ENCODE data around the gene CD79A.
"Not testable (repeated sequence)": the region's sequence is repeated elsewhere in the genome, so short reads cannot be mapped to it uniquely, and the experiment has no call there.

The CD79A gene

DNA sequence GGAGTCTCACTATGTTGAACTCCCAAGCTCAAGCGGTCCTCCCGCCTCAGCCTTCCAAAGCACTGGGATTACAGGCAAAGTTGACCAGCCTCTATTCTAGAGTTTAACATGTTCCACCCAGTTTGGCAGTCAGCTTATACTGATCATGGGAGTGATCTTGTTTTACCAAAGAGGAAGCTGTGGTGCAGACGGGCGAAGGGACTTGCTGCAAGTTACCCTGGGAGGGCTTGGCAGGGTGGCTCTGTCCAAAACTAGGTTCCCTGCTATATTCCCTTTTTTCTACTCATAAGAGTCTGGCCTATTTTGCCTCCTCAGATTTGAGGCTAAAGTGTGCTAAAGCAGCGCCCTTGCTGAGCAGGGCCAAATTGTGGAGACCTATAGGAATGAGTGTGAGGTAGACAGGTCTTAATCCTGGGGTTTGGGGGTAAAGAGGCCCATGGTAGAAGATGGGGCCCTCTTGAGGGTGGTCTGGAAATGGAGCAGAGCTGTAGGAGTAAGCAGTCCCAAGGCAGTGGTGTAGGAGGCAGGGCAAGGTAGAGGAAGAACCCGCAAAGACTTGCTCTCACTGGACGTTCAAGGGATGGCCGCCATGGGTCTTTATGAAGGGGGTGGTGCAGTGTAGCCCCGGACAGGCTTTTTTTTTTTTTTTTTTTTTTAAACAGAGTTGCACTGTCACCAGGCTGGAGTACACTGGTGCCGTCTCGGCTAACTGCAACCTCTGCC lies 13.7 kb upstream of the CD79A start:
- DNase-seq: no peak

DNA sequence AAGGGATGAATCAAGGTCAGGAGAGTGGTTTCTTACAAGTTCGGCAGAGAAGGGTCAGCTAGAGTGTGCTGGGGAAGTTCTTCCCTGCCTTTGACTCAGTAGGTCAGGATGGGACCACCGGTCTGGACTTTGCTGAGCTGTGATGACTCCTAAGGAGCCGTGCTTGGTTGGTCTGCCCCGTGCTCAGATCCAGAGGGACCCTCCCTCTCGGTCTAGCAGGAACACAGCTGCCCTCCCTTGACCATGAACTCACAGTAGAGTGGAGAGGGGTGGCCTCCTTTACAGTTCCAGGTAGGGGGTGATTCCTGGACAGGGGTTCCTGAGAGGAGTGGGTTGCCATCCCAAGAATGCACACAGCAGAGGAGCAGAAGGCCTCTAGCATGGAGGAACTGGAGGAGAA lies 12.7 kb upstream of the CD79A start:
- DNase-seq: no peak

DNA sequence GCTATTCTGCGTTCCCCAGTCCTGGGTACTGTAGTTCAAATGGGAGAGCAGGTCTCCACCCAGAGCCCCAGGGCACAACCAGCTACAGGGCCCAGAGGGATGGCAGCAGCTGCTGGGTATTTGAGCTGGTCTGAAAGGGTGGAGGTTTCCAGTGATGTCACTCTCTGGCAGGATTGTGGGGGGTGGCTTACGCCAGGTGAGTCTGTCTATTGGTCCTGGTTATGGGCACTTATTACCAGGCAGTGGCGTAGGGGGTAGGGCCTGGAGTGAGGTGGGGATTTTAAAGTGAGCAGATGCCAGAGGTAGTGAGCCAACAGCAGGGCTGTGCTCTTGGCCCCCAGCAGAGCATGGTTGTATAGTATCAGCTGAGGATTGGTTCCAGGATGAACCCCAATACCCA lies 10.8 kb upstream of the CD79A start:
- no peak for DNase-seq

DNA sequence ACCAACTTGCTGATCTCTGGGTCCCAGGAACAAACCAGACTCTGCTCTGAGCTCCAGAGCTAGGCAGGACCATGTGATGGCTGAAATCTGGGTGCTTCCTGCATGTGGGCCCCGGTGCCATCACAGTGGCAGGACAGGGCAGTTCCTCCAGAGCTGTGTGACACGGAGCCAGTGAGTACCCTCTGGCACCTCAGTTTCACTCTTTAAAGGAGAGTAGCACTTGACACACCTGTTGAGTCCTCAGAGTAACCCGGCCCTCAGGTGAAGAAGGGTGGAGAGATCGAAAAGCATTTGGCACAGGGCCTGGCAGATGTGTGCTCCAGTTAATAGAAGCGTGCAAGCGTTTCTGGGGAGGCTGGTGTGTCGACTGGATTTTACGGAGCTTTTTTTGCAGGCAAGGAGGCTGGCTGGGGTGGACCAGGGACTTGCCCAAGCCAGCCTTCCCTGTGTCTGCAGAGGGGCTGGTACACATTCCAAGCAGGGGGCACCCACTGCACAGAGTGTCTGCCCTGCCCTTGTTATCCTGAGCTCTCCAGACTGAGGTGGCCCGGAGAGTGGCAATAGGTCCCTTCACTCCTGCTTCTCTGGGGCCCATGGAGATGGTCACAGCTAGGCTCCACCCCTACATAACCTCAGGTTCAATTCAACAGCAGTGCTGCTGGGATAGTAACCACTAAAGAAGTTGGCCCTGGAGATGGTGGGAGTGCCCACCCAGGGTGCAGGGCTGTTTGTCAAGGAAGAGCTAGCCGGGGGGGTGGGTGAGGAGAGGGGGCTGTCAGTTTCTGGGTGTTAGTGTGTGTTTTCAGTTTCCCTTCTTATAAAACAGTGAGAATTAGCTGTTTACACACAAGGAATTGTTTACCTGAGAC lies 8.7 kb upstream of the CD79A start:
- DNase-seq: no peak

DNA sequence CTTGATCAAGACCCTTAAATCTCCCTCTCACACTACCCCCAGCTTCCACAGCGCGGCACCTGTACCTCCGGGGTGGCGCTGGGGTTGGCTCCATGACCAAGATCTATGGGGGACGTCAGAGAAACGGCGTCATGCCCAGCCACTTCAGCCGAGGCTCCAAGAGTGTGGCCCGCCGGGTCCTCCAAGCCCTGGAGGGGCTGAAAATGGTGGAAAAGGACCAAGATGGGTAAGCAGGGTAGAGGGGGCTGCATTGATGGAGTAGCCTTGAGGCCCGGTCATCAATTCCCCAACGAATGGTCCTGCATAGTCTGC lies 8.1 kb upstream of the CD79A start:
- no peak for DNase-seq

DNA sequence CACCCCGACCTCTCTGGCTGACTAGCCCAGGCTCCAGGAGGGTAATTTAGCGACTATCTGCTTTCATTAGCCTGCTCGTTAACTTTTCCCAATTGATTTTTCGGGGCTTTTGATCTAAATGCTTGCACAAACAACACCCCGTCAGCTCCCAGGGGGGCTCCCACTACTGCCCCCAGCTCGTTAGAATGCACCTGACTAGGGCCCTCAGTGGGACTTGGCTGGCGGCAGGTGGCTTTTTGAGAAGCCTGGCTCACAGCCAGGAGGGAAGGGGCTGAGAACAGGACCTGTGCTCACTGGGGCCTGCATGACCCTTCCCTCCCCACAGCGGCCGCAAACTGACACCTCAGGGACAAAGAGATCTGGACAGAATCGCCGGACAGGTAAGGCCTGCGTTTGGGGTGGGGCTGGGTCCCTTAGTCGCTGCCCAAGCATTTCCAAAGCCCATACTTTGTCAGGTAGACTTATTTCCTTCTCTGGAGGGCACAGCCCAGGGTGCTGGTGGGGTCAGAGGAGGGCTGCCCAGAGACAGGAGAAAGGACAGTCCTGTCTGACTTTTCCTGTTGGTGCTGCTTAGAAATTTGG lies 7.6 kb upstream of the CD79A start:
- no peak for DNase-seq

DNA sequence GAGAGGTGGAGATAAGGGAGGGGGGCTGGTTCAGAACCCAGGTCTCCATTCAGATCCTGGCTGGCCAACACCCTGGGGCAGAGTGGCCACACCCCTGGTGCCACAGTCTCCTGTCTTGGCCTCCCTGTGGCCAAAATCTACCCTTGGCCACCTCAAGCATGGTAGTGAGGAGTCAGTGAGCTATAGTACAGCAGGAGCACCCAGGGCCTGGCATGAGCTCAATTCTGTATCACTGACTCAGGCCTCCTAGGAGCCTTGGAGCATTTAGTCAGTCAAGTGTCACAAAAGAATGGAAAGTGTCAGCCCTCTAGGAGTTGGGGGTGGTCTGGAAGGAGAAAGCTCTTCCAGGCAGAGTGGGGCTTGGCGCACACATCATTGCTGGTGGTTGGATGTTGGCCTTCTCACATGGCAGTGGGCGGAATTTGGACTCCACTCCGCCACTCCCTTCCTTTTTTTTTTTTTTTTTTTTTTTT lies 6.6 kb upstream of the CD79A start:
- DNase-seq: no peak

DNA sequence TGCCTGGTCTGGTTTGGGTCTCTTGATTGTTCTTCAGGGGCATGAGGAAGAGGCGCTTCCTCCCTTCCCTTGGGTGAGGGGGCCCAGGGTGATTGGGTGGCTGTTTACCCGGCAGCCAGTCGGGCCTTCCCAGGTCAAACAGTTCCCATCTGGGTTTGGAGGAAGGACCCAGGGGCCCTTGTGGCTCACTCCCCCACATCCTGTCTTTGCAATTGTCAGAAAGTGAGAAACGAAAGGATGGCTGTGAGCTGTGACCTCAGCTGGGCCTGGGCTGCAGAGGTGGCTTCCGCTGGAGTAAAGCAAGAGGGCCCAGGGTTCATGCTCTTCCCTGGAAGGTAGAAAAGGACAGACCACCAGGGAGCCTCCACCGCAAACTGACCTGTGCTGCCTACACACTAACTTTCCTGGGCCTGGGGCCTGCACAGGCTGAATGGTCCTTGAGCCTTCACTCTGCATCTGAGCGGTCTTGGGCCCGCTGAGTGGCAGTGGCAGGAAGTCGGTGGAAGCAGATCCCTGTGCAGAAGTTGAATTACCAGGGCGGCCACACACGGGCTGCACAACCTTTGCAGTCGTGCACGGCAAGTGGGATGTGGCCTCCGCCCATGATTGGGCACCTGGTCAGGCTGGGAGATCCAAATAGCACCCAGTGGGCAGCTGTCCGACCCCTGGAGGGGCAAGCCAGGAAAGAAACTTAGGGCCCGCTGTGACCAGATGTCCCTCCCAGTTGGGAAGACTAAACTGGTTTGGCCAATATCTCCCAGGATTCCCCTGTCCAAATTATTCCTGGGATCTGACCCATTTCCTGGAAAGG lies 5.3 kb upstream of the CD79A start:
- no peak for DNase-seq

DNA sequence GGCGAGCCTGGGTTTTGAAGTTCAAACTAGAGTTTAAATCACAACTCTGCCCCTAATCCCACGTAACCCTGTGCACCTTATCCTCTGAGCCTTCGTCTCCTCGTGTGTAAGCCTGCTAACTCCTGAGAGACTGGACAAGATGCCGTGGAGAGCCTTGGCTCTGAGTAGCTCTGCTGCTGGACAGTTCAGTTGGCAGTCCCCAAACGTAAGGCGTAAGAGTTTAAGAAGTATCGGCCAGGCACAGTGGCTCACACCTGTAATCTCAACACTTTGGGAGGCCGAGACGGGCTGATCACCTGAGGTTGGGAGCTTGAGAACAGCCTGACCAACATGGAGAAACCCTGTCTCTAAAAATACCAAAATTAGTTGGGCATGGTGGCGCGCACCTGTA lies 4.7 kb upstream of the CD79A start:
- no peak for DNase-seq

DNA sequence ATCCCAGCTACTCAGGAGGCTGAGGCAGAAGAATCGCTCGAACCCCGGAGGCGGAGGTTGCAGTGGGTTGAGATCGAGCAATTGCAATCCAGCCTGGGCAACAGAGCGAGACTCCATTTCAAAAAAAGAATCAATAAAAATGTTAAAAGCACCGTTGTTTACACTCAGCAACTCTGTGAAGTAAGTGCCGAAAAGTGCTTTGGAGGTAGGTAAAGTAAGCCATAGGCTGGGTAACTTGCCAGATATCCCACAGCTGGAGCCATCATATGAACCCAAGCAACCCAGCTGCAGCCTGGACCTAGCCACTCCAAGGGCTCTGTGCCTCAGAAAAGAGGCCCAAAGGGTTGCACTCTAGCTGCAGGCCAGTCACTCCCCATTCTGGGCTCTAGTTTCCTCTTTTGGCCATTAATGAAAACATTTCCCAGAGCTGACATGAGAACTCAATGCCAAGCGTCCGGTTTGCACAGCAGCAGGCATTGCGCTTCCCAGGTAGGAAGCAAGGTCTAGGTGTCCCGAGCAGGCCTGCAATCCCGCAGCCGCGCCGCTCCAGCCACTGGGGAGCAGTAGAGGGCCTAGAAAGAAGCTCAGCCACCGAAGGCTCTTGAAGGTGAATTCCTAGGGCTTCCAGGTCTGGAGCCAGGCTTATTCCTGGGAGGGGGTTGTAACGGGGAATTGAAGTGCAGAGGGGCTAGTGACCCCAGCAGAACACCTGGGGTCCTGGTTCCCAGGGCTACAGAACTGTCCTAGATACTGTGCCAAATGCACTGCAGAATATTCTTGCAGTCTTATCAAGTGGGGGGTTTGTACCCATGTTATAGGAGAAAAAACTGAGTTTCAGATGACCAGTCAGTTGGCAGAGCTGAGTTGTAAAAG lies 4.1 kb upstream of the CD79A start:
- peak; percentile 38 for DNase-seq

DNA sequence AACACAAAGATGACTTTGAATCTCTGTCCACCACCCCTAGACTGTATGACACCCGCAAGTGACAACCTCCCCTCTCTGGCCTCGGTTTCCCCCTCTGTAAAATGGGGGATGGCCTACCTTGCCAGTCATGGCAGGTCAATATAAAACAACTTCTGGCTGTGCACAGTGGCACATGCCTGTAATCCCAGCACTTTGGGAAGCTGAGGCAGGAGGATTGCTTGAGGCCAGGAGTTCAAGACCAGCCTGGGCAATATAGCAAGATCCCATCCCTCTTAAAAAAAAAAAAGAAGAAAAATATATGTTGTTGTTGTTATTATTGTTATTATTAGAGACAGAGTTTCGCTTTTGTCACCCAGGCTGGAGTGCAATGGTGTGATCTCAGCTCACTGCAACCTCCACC lies 1.1 kb upstream of the CD79A start:
- DNase-seq: not testable (repeated sequence)

DNA sequence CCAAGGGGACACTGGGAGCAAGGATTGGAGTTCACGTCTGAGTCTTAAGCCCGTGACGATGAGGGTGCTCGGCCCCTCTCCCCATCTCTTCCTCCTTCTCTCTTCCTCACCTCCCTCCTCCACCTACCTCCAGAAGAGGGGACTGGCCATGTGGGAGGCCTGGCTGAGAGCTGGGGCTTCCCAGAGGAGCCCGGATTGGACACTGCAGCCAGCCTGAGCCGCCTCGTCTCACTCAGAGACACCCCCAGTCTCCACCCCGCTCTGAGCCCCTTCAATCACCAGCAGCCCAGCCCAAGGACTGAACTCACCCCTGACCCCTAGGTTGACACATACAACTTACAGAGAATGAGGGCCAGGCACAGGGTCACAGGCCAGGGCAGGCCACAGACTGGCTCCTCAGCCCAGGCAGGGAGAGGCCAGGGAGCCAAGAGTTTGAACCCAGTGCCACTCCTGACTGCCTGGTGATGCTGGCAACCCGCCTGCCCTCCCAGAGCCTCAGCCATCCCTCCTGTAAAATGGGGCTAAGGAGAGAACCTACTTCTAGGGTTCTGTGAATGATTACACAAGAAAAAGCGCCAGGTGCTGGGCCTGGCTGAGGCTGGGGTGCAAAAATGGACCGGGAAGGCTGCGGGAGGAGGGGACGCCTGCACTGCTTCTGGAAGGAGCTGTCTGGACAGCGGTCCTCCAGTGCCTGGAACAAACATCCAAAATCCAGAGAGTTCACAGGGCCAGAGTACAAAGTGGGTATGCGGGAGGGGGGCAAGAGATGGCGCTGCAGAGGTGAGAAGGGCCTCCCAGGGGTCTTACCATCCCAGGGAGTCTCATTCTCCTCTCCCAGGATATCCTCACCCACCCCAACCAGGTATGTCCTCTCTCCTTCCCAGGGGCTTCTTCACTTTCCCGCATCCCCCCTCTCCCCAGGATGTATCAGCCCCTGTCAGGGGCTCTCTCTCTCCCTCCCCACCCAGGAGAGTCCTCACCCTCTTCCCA lies 1.1 kb downstream of the CD79A start:
- DNase-seq: no peak

DNA sequence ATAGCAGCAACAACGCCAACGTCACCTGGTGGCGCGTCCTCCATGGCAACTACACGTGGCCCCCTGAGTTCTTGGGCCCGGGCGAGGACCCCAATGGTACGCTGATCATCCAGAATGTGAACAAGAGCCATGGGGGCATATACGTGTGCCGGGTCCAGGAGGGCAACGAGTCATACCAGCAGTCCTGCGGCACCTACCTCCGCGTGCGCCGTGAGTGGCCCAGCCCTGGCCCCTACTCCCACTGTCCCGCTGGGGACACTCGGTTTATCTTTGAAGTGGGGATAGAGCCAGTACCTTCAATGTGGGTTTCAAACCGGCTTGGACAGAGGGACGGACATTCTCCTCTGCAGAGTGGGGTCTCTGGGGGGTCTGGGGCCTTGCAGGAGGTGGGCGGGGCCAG lies 2.0 kb downstream of the CD79A start:
- no peak for DNase-seq

DNA sequence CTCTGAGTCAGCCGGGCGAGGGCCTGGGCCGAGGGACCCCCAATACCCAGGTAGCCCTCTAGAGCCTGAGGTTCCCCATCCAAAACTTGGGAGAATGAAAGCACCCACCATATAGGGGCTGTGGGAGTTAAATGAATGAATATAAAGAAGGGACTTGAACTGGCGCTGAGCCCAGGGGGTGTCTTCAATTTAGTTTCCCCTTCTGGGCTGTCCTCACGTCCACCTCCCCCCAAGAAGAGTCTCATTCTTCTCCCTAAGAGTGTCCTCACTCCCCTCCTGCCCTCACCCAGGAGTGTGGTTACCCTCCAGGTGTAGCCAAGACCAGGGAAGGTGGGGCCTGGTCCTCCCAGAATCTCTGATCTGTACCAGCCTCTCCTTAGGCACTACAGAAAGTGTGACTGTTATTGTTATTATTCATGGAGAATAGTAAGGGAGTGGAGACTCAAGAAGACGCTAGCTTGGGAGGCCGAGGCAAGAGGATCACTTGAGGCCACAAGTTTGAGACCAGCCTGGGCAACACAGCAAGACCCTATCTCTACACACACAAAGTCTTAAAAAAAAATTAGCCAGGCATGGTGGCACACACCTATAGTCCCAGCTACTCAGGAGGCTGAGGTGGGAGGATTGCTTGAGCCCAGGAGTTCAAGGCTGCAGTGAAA lies 2.7 kb downstream of the CD79A start:
- DNase-seq: no peak

DNA sequence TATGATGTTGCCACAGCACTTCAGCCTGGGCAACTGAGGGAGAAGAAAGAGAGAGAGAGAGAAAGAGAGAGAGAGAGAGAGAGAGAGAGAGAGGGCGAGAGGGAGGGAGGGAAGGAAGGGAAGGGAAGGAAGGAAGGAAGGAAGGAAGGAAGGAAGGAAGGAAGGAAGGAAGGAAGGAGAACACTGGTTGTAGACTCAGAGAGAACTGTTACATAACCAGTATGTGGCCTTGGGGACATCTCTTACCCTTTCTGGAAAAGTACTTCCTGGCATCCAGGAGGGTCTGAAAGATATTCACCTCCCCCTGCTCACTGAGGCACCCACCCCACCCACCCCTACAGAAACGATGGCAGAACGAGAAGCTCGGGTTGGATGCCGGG lies 3.2 kb downstream of the CD79A start:
- DNase-seq: no peak

DNA sequence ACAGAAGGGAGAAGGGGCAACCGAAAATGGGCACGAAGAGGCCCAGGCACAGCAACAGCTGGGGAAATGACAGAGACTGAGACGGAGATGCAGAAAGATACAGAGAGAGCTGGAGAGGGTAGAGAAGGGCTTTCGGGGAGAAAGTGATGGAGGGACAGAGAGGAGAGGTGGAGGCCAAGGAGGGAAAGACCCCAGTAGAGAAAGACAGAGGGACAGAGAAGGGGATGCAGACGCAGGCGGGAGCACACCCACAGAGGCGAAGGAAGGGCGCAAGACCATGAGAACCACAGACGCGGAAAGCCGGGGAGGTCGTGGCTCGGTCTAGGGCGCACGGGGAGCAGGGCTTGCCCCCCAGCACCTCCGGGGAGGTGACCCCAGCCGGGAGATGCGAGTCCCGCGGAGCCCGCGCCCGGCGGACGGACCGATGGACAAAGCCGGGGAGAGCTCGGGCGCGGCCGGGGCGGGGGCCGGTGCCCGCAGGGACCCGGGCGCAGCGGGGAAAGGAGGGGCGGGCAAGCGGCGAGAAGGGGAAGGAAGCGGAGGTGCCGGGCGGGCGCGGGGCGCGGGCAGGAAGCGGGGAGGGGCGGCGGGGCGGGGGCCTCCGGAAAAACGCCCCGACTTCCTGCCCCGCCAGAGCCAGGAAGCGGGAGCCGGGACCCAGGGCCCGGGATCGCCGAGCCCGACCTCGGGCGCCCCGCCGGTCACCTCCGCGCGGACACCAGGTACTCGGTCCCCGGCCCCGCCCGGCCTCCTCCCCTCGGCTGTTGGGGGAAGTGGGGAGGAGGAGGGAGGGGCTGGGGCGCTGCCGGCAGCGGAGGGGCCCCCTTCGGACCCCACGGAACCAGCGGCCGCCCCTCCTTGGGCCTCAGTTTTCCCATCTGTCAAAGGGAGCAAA lies 5.7 kb downstream of the CD79A start, which contains the start of gene ARHGEF1:
Gene ARHGEF1 (plus strand): TSS at position 617 of the 895 bp plus-strand sequence. CDS start 4,899 bp downstream, outside the sequence.
- DNase-seq: no peak

DNA sequence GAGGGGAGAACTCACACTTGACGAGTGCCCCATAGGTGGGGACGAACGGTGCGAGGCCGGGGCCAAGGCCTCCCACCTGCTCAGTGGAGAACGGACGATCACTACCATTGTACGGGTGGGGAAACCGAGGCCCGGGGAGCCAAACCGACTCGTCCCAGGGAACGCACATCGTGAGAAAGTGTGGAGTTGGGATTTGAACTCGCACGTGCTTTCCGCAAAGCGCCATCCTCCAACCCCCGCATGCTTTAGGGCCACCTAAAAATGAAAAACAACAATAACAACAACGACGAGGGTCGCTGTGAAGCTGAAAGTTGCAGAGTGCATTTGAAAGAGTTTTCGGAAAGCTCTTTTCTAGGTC lies 6.4 kb downstream of the CD79A start:
- no peak for DNase-seq

DNA sequence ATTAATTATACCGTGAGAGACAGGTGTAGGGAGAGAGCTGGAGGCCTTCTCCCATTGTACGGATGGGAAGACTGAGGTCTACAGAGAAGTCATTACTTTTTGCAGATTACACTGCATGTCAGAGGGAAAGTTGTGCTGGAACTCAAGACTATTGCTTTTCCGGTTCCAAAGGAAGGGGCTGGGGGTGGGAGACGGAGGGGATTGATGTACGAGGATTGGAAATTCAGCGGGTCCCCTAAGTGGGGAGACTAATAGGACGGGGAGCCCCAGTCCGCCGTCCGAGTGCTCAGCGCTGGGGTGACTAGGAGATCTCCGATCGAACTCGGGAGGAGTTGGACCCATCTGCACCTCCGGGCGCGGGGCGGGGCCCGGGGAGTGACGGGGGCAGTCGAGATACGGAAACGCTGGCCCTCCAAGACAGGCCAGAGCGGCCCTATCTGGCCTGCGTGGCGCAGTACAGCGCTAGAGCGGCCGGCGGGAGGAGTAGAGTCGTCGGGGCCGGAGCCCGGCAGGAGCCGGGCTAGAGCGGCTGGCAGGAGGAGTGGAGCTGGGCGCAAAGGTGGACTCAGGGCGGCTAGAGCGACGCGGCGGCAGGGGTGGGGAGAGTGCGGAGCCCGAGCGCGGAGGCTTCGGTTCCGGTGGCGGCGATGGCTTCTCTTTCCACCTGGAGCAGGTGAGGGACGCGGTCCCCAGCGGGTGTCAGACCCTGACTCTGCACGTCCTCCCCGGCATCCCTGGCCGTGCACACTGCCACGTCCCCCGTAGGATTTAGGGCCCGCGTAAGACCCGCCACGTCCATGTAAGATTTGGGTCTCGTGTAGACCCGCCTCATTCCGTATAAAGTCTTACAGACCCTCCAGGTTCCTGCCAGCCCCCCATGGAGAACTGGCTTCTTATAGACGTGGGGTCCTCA lies 7.0 kb downstream of the CD79A start:
- peak; percentile 90 for DNase-seq
